KOPT-K1 (cell line): ENCODE measurements around the gene ACIN1.
"Not testable (repeated sequence)": the region's sequence is repeated elsewhere in the genome, so short reads cannot be mapped to it uniquely, and the experiment has no call there.

ENCODE experiments used
- H3K27ac ChIP-seq: fragments of 200-600 bp; sonication (generic); 2 replicates; pipeline ENCODE4 v1.5.1; 2016; ENCODE audit warnings: antibody characterized with exemption, mild to moderate bottlenecking, low read depth, low read length; ENCODE audit not compliant: poor library complexity, severe bottlenecking
- H3K36me3 ChIP-seq: fragments of 200-600 bp; sonication (generic); 2 replicates; pipeline ENCODE4 v1.5.1; 2017; ENCODE audit warnings: antibody characterized with exemption, mild to moderate bottlenecking, low read length, moderate library complexity; ENCODE audit not compliant: insufficient read depth
- H3K9me3 ChIP-seq: fragments of 200-600 bp; sonication (generic); 2 replicates; pipeline ENCODE4 v1.5.1; 2017; ENCODE audit warnings: antibody characterized with exemption, low read length, mild to moderate bottlenecking; ENCODE audit not compliant: insufficient read depth, poor library complexity, severe bottlenecking

The ACIN1 gene

GRCh38 chr14:23020143-23021128 lies 74.5 kb downstream of the ACIN1 start:
- no peaks in the 10 kb centered on the region for H3K9me3 ChIP-seq
- H3K36me3 ChIP-seq = peaks cover 28% of the 10 kb centered on the region
- H3K27ac ChIP-seq = no peak overlapping the region

GRCh38 chr14:23018107-23018506 lies 76.8 kb downstream of the ACIN1 start:
- no peaks in the 10 kb centered on the region for H3K9me3 ChIP-seq
- no peak overlapping the region for H3K27ac ChIP-seq

GRCh38 chr14:23017091-23017490 lies 77.8 kb downstream of the ACIN1 start:
- H3K27ac ChIP-seq = no peak overlapping the region
- H3K9me3 ChIP-seq = no peaks in the 10 kb centered on the region
- no peaks in the 10 kb centered on the region for H3K36me3 ChIP-seq

More at GRCh38 chr14:23018107-23018506, 76.8 kb downstream of the ACIN1 start:
- peaks cover 5% of the 10 kb centered on the region; the same call in 1 of the 2 replicates for H3K36me3 ChIP-seq

- no peak overlapping the region for H3K27ac ChIP-seq
- no peaks in the 10 kb centered on the region for H3K9me3 ChIP-seq
- H3K36me3 ChIP-seq = no peaks in the 10 kb centered on the region
These were observed 79.3 kb downstream of the ACIN1 start for GRCh38 chr14:23015618-23016017.

GRCh38 chr14:23013749-23014054 lies 81.2 kb downstream of the ACIN1 start:
- H3K27ac ChIP-seq = not testable (repeated sequence)

GRCh38 chr14:23013054-23013748 lies 81.7 kb downstream of the ACIN1 start:
- Histone ChIP-seq H3K9me3 (no peaks in the 10 kb centered on the region), H3K27ac (no peak overlapping the region)

More at GRCh38 chr14:23013749-23014054, 81.2 kb downstream of the ACIN1 start:
- not testable (repeated sequence) for H3K36me3 ChIP-seq, H3K9me3 ChIP-seq

GRCh38 chr14:23009939-23010726 lies 84.8 kb downstream of the ACIN1 start, which contains the start of gene C14orf93:
Gene C14orf93, minus strand, starts transcription at chr14:23010143. Its CDS starts 11,120 bp downstream, at chr14:22999023.
- H3K9me3 ChIP-seq = no peaks in the 10 kb centered on the region
- H3K36me3 ChIP-seq = no peaks in the 10 kb centered on the region
- peak within 1 kb of the TSS; percentile 93 for H3K27ac ChIP-seq

More at GRCh38 chr14:23013054-23013748, 81.7 kb downstream of the ACIN1 start:
- H3K36me3 ChIP-seq = no peaks in the 10 kb centered on the region

GRCh38 chr14:23009483-23009938 lies 85.4 kb downstream of the ACIN1 start:
- Histone ChIP-seq H3K9me3 (no peaks in the 10 kb centered on the region), H3K27ac (peak overlapping the region; percentile 93), H3K36me3 (no peaks in the 10 kb centered on the region)

- Histone ChIP-seq H3K9me3 (no peaks in the 10 kb centered on the region), H3K27ac (peak overlapping the region; percentile 93), H3K36me3 (no peaks in the 10 kb centered on the region)
These were observed 86.1 kb downstream of the ACIN1 start for GRCh38 chr14:23008831-23009230.
